Panc1 (cell line): ENCODE measurements around the gene HNRNPA1L2.

ENCODE experiments used
- POLR2AphosphoS5 ChIP-seq: IDR thresholded peaks from 2 replicates; pipeline ENCODE4 v1.6.1; 2012; ENCODE audit warnings: mild to moderate bottlenecking, low read depth, low read length, moderate library complexity
- TCF7L2 ChIP-seq: IDR thresholded peaks from 2 replicates; pipeline ENCODE4 v1.6.1; 2011; ENCODE audit warnings: mild to moderate bottlenecking, low read depth, low read length, inconsistent platforms
- TF ChIP-seq, protein P1 (sequence below): fragments of 450-650 bp; IDR thresholded peaks from 2 replicates; pipeline ENCODE4 v1.5.1; 2017; ENCODE audit warnings: mild to moderate bottlenecking

DNA sequence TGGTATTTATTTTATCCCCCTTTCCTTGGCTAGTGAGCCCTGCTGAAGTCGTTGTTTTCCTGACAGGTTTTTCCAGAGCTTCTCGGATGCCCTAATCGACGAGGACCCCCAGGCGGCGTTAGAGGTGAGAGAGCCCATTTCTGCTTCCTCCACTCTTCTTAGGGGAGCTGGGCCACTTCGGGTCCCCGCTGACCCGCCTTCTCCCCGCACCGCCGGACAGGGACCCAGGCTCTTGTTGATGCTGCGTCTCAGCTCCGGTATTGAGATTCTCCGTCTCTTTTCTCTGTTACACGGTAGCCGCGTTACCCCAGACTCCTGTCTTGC lies 10.7 kb downstream of the HNRNPA1L2 start:
- TF ChIP-seq POLR2AphosphoS5 = no peak
- TF ChIP-seq, protein P1, sequence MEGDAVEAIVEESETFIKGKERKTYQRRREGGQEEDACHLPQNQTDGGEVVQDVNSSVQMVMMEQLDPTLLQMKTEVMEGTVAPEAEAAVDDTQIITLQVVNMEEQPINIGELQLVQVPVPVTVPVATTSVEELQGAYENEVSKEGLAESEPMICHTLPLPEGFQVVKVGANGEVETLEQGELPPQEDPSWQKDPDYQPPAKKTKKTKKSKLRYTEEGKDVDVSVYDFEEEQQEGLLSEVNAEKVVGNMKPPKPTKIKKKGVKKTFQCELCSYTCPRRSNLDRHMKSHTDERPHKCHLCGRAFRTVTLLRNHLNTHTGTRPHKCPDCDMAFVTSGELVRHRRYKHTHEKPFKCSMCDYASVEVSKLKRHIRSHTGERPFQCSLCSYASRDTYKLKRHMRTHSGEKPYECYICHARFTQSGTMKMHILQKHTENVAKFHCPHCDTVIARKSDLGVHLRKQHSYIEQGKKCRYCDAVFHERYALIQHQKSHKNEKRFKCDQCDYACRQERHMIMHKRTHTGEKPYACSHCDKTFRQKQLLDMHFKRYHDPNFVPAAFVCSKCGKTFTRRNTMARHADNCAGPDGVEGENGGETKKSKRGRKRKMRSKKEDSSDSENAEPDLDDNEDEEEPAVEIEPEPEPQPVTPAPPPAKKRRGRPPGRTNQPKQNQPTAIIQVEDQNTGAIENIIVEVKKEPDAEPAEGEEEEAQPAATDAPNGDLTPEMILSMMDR = peak; percentile 44
- no peak for TF ChIP-seq TCF7L2
